NCI-H1694 (cell line): ENCODE measurements around the gene GALNTL6.
A peak's percentile ranks its signal among the peaks of the same experiment; 100 is the strongest.

Source experiments
- DNase-seq: peaks from one replicate; lab custom pipeline; 2025; lab: John Stamatoyannopoulos, UW

The GALNTL6 gene

GRCh38 chr4:171812665-171813525, at the start of gene GALNTL6:
TSS of gene GALNTL6 (plus strand) at chr4:171813404.
- no peak for DNase-seq

- DNase-seq = no peak
Measured at GRCh38 chr4:171765514-171765913, 47.7 kb upstream of the GALNTL6 start.

GRCh38 chr4:171774642-171775190, 38.5 kb upstream of the GALNTL6 start:
- DNase-seq = no peak

GRCh38 chr4:171779301-171779700, 33.9 kb upstream of the GALNTL6 start:
- DNase-seq = no peak

- no peak for DNase-seq
Measured at GRCh38 chr4:171785388-171785787, 27.8 kb upstream of the GALNTL6 start.

GRCh38 chr4:171793723-171794122, 19.5 kb upstream of the GALNTL6 start:
- DNase-seq = no peak

- DNase-seq = no peak
Measured at GRCh38 chr4:171794528-171794927, 18.7 kb upstream of the GALNTL6 start.

- no peak for DNase-seq
Measured at GRCh38 chr4:171809854-171810253, 3.4 kb upstream of the GALNTL6 start.

- DNase-seq = no peak
Measured at GRCh38 chr4:171812333-171812664, 905 bp upstream of the GALNTL6 start.

- no peak for DNase-seq
Measured at GRCh38 chr4:171813526-171814250, 484 bp downstream of the GALNTL6 start.

GRCh38 chr4:171814545-171814944, 1.3 kb downstream of the GALNTL6 start:
- no peak for DNase-seq

- no peak for DNase-seq
Measured at GRCh38 chr4:171817026-171817425, 3.8 kb downstream of the GALNTL6 start.

GRCh38 chr4:171834640-171835039, 21.4 kb downstream of the GALNTL6 start:
- DNase-seq = no peak

GRCh38 chr4:171843456-171843855, 30.3 kb downstream of the GALNTL6 start:
- no peak for DNase-seq

GRCh38 chr4:171846232-171846631, 33.0 kb downstream of the GALNTL6 start:
- peak; percentile 11 for DNase-seq

GRCh38 chr4:171846893-171847292, 33.7 kb downstream of the GALNTL6 start:
- no peak for DNase-seq

- no peak for DNase-seq
Measured at GRCh38 chr4:171847751-171848150, 34.5 kb downstream of the GALNTL6 start.

GRCh38 chr4:171849686-171850222, 36.5 kb downstream of the GALNTL6 start:
- DNase-seq = no peak

GRCh38 chr4:171851295-171851694, 38.1 kb downstream of the GALNTL6 start:
- no peak for DNase-seq

- DNase-seq = no peak
Measured at GRCh38 chr4:171857302-171858012, 44.3 kb downstream of the GALNTL6 start.

- DNase-seq = no peak
Measured at GRCh38 chr4:171875291-171875690, 62.1 kb downstream of the GALNTL6 start.

- no peak for DNase-seq
Measured at GRCh38 chr4:171876636-171877035, 63.4 kb downstream of the GALNTL6 start.
